Endothelial cell of umbilical vein (primary cell): Measurements from ENCODE around the gene PRKAR2B. TPM values are rescaled to one million over a fixed set of nuclear protein-coding genes. Genes with fewer than 3 reads are reported as not detected.

ENCODE experiments used
- BruUV-seq: library from RNA; stranded (reverse); fragments of 400-500 nt; replicated peaks from 2 replicates; lab custom pipeline; 2021; lab: Mats Ljungman, UMichigan
- CTCF ChIA-PET: fragments of 300-600, 350-600 bp; sonication (Branson Sonifier 250); formaldehyde crosslinking; loops from one replicate; lab custom pipeline; 2021; ENCODE audit warnings: antibody characterized with exemption, inconsistent platforms; lab: Charles Lee
- POLR2A ChIA-PET: fragments of 300-600, 350-600 bp; sonication (Branson Sonifier 250); formaldehyde crosslinking; loops from one replicate; lab custom pipeline; 2021; ENCODE audit warnings: antibody characterized with exemption, inconsistent platforms; lab: Charles Lee
- DNase-seq: peaks from one replicate; pipeline ENCODE4 v3.0.0-alpha.2; 2011; ENCODE audit warnings: low read depth, low spot score
- FAIRE-seq: peaks from 2 replicates; lab custom pipeline; 2011; peaks lifted over from hg19 to GRCh38; lab: Jason Lieb, UNC
- H2AFZ ChIP-seq: 2 replicates; pipeline ENCODE4 v1.6.0; 2012; ENCODE audit warnings: low read depth, low read length, control low read depth, inconsistent platforms
- H3K27ac ChIP-seq: 2 replicates; pipeline ENCODE4 v1.5.1; 2011; ENCODE audit warnings: low read depth, mild to moderate bottlenecking, control low read depth, low read length, moderate library complexity; ENCODE audit not compliant: insufficient read depth
- H3K27me3 ChIP-seq, 2 experiments: 2 replicates each; pipeline versions ENCODE4 v1.6.0 to v1.6.1; 2011; ENCODE audit warnings: low read length in 2 of 2, mixed read lengths in 1 of 2; ENCODE audit not compliant: control insufficient read depth in 2 of 2, insufficient read depth in 2 of 2
- H3K36me3 ChIP-seq, 2 experiments: 2 replicates in 1 of 2; 3 replicates in 1 of 2; pipeline ENCODE4 v1.5.1; 2011; ENCODE audit warnings: low read length in 2 of 2, mild to moderate bottlenecking in 1 of 2, moderate library complexity in 1 of 2; ENCODE audit not compliant: control insufficient read depth in 2 of 2, insufficient read depth in 2 of 2; ENCODE audit errors: extremely low read depth in 1 of 2
- H3K4me1 ChIP-seq: 3 replicates; pipeline ENCODE4 v1.5.1; 2011; ENCODE audit warnings: mild to moderate bottlenecking, low read length; ENCODE audit not compliant: control insufficient read depth, insufficient read depth; ENCODE audit errors: extremely low read depth
- H3K4me2 ChIP-seq: 2 replicates; pipeline ENCODE4 v1.6.1; 2011; ENCODE audit warnings: low read length, control low read depth, mixed read lengths; ENCODE audit not compliant: insufficient read depth
- H3K4me3 ChIP-seq, 3 experiments: fragments of 200-600 bp in 1 of 3; sonication (generic), shearing (Covaris generic) in 1 of 3; replicated peaks in 1 of 3; 2 replicates each; pipeline ENCODE4 v1.5.1; 2011 to 2016; ENCODE audit warnings: control low read depth in 3 of 3, low read length in 3 of 3, mild to moderate bottlenecking in 2 of 3, inconsistent platforms in 1 of 3, low read depth in 1 of 3, moderate library complexity in 1 of 3; ENCODE audit not compliant: insufficient read depth in 1 of 3
- H3K79me2 ChIP-seq: 2 replicates; pipeline ENCODE4 v1.6.0; 2012; ENCODE audit warnings: low read length, inconsistent platforms; ENCODE audit not compliant: control insufficient read depth, insufficient read depth
- H3K9ac ChIP-seq: replicated peaks from 2 replicates; pipeline ENCODE3; 2011; ENCODE audit warnings: low read length, control low read depth; ENCODE audit not compliant: insufficient read depth; ENCODE audit errors: extremely low read depth
- H3K9me1 ChIP-seq: replicated peaks from 3 replicates; pipeline ENCODE4 v1.6.0; 2011; ENCODE audit warnings: mild to moderate bottlenecking, low read length; ENCODE audit not compliant: control insufficient read depth, insufficient read depth; ENCODE audit errors: extremely low read depth
- H3K9me3 ChIP-seq: replicated peaks from 2 replicates; pipeline ENCODE4 v1.5.1; 2012; ENCODE audit warnings: low read length, inconsistent platforms; ENCODE audit not compliant: control insufficient read depth, insufficient read depth
- H4K20me1 ChIP-seq: replicated peaks from 2 replicates; pipeline ENCODE3; 2011; ENCODE audit warnings: mild to moderate bottlenecking, low read length; ENCODE audit not compliant: control insufficient read depth, insufficient read depth; ENCODE audit errors: extremely low read depth
- EZH2 ChIP-seq: IDR thresholded peaks from 2 replicates; pipeline ENCODE4 v1.6.1; 2012; ENCODE audit warnings: borderline replicate concordance, low read depth, mild to moderate bottlenecking, moderate library complexity, low read length, inconsistent platforms; ENCODE audit not compliant: severe bottlenecking
- FOS ChIP-seq: IDR thresholded peaks from 2 replicates; pipeline ENCODE4 v1.6.1; 2011; ENCODE audit warnings: mild to moderate bottlenecking, low read length, moderate library complexity, borderline replicate concordance; ENCODE audit not compliant: insufficient read depth
- GATA2 ChIP-seq: IDR thresholded peaks from 2 replicates; pipeline ENCODE4 v1.7.0; 2011; ENCODE audit warnings: low read depth, mild to moderate bottlenecking, moderate library complexity, mixed read lengths, low read length; ENCODE audit not compliant: insufficient read length, insufficient read depth
- JUN ChIP-seq: IDR thresholded peaks from 2 replicates; pipeline ENCODE4 v1.6.1; 2011; ENCODE audit warnings: borderline replicate concordance, low read depth; ENCODE audit not compliant: insufficient read length, insufficient read depth
- MYC ChIP-seq: IDR thresholded peaks from one replicate; pipeline ENCODE4 v1.6.1; 2011; ENCODE audit warnings: mild to moderate bottlenecking, low read depth, low read length
- POLR2A ChIP-seq: IDR thresholded peaks from 2 replicates; pipeline ENCODE4 v1.6.1; 2012; ENCODE audit warnings: low read depth, mild to moderate bottlenecking, control low read depth, low read length
- POLR2AphosphoS5 ChIP-seq: IDR thresholded peaks from 2 replicates; pipeline ENCODE4 v1.6.1; 2012; ENCODE audit warnings: low read depth, mild to moderate bottlenecking, control low read depth, low read length, moderate library complexity; ENCODE audit not compliant: insufficient read depth
- dilution Hi-C: fragments of 300-500 bp; cut with MboI; formaldehyde crosslinking; loops from one replicate; pipeline ENCODE4 v1.15.0; 2019; ENCODE audit warnings: low sequenced_read_pairs; ENCODE audit not compliant: extremely low pct_ligation_motif_present
- intact Hi-C: fragments of 100-400 bp; cut with micrococcal nuclease; formaldehyde crosslinking; loops from one replicate; pipeline ENCODE4 v1.10.0; 2022
- polyA plus RNA-seq, 4 experiments: library from polyadenylated mRNA; depleted of rRNA in 3 of 4; stranded (reverse) in 3 of 4; unstranded in 1 of 4; fragments of >200 nt; gene quantifications; 2 replicates each; pipeline versions ENCODE4 v1.2.1 to v1.2.3, GENCODE V29; 2011 to 2012; ENCODE audit warnings: missing spikeins in 1 of 4
- total RNA-seq: library from RNA; stranded (reverse); gene quantifications from 2 replicates; pipeline ENCODE4 v1.2.3, GENCODE V29; 2021
- TF ChIP-seq, protein P1 (sequence below), 2 donors: IDR thresholded peaks; 1 replicate in 1 of 2; 2 replicates in 1 of 2; pipeline ENCODE4 v1.5.1; 2011; ENCODE audit warnings: low read length in 2 of 2, mild to moderate bottlenecking in 2 of 2, moderate library complexity in 2 of 2, control low read depth in 1 of 2, inconsistent platforms in 1 of 2, low read depth in 1 of 2; ENCODE audit not compliant: insufficient read depth in 1 of 2; ENCODE audit errors: extremely low read depth in 1 of 2
- TF ChIP-seq, protein P2 (sequence below): IDR thresholded peaks from 2 replicates; pipeline ENCODE4 v1.6.1; 2011; ENCODE audit not compliant: insufficient read depth, insufficient read length

The PRKAR2B gene
- total and polyA plus RNA-seq, 2 donors (not counting 3 experiments of a cell fraction or from before 2014, with no cell fraction given) = 10.7 to 39.8 TPM

- H3K9me1 ChIP-seq = no peaks in the 10 kb centered on the region
- DNase-seq (no peak), FAIRE-seq (no peak)
- H4K20me1 ChIP-seq = no peaks in the 10 kb centered on the region
- TF ChIP-seq POLR2A (no peak), MYC (no peak), GATA2 (no peak)
- dilution Hi-C loops (no loop called here), intact Hi-C loops (no loop called here)
- H2AFZ ChIP-seq = no peak overlapping the region
- H3K4me1 ChIP-seq = peaks cover 9% of the 10 kb centered on the region
- no peak overlapping the region for H3K4me3 ChIP-seq
- H3K36me3 ChIP-seq = no peaks in the 10 kb centered on the region
- peaks cover 20% of the 10 kb centered on the region for H3K79me2 ChIP-seq
- no TSS peak for BruUV-seq
- no peaks in the 10 kb centered on the region for H3K27me3 ChIP-seq
- no peaks in the 10 kb centered on the region for H3K9me3 ChIP-seq
- H3K9ac ChIP-seq = no peak overlapping the region
- no peak overlapping the region for H3K4me2 ChIP-seq
- ChIA-PET POLR2A (no interaction called here), CTCF (interaction anchor here (1.1 to 1.7 kb wide), 2 partner anchors 8 to 12 kb away, joined by 3 to 5 read pairs; no protein-coding TSS in a partner anchor)
- H3K27ac ChIP-seq = no peak overlapping the region
Observed at GRCh38 chr7:107119376-107120105, 75.0 kb downstream of the PRKAR2B start.

- Histone ChIP-seq H3K27ac (no peak overlapping the region), H4K20me1 (no peaks in the 10 kb centered on the region), H3K4me3 (no peak overlapping the region), H3K9ac (no peak overlapping the region), H3K9me3 (no peaks in the 10 kb centered on the region), H3K4me1 (peaks cover 9% of the 10 kb centered on the region), H3K36me3 (no peaks in the 10 kb centered on the region), H3K4me2 (no peak overlapping the region), H3K79me2 (peaks cover 14% of the 10 kb centered on the region), H2AFZ (no peak overlapping the region), H3K9me1 (no peaks in the 10 kb centered on the region), H3K27me3 (no peaks in the 10 kb centered on the region)
- DNase-seq = no peak
- BruUV-seq = no TSS peak
- dilution Hi-C loops (no loop called here), intact Hi-C loops (no loop called here)
- POLR2A ChIA-PET = interaction anchor here (0.8 kb wide), 1 partner anchor 9 kb away, joined by 3 read pairs; no protein-coding TSS in a partner anchor
- no peak for FAIRE-seq
- CTCF ChIA-PET = interaction anchor here (1.0 to 3.2 kb wide), 6 partner anchors 9 to 176 kb away, joined by 3 to 14 read pairs (median 5); no protein-coding TSS in a partner anchor
- TF ChIP-seq EZH2 (no peak), JUN (no peak), POLR2AphosphoS5 (no peak), GATA2 (no peak), MYC (no peak), POLR2A (no peak), FOS (no peak)
- TF ChIP-seq, protein P1, sequence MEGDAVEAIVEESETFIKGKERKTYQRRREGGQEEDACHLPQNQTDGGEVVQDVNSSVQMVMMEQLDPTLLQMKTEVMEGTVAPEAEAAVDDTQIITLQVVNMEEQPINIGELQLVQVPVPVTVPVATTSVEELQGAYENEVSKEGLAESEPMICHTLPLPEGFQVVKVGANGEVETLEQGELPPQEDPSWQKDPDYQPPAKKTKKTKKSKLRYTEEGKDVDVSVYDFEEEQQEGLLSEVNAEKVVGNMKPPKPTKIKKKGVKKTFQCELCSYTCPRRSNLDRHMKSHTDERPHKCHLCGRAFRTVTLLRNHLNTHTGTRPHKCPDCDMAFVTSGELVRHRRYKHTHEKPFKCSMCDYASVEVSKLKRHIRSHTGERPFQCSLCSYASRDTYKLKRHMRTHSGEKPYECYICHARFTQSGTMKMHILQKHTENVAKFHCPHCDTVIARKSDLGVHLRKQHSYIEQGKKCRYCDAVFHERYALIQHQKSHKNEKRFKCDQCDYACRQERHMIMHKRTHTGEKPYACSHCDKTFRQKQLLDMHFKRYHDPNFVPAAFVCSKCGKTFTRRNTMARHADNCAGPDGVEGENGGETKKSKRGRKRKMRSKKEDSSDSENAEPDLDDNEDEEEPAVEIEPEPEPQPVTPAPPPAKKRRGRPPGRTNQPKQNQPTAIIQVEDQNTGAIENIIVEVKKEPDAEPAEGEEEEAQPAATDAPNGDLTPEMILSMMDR (IDR thresholded peaks at IDR 0.05; ENCODE audit: extremely low read depth in 1 of 2, insufficient read depth in 1 of 2, low read depth in 1 of 2, low read length in 2 of 2) = no peak
- TF ChIP-seq, protein P2, sequence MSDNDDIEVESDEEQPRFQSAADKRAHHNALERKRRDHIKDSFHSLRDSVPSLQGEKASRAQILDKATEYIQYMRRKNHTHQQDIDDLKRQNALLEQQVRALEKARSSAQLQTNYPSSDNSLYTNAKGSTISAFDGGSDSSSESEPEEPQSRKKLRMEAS = no peak
Observed at GRCh38 chr7:107122486-107122911, 78.0 kb downstream of the PRKAR2B start.
